ENCODE results near the gene RPS8.

The RPS8 gene

DNA sequence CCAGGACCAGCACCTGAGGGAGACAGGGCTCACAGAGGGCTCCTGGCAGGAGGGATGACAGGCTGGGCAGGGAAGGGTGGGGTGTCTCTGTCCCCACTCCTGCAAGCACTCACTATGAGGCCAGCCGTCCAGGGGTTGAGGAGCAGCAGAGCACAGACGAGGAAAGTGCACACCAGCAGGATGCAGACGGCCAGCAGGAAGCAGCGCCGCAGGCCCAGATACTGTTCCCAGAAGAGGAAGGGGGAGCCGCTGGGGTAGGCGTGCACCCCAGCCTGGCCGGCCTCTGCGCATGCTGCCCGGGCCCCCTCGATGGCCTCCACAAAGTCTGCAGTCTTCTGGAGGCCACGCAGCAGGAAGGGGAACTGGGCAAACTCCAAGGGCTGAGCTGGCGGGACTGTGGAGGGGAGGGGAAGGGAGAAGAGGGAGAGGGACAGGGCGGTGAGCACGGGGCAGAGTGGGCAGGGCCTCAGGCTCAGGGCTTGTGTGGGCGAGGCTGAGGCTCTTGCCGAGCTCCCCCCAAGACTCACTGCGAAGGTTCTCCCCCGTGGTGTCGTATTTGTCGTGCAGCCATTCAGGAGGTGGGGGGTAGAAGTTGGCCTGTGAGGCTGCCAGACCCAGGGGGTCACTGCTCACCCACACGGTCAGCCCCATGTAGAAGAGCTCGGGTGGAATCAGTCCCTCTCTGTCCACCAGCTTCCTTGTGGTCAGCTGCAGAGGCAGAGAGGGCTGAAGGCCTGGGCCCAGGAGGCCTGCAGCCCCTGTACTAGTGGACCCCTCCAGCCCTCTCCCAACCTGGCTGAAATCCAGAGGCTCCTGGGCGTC is 51.2 kb downstream of the RPS8 start:
- TF ChIP-seq, protein P1, sequence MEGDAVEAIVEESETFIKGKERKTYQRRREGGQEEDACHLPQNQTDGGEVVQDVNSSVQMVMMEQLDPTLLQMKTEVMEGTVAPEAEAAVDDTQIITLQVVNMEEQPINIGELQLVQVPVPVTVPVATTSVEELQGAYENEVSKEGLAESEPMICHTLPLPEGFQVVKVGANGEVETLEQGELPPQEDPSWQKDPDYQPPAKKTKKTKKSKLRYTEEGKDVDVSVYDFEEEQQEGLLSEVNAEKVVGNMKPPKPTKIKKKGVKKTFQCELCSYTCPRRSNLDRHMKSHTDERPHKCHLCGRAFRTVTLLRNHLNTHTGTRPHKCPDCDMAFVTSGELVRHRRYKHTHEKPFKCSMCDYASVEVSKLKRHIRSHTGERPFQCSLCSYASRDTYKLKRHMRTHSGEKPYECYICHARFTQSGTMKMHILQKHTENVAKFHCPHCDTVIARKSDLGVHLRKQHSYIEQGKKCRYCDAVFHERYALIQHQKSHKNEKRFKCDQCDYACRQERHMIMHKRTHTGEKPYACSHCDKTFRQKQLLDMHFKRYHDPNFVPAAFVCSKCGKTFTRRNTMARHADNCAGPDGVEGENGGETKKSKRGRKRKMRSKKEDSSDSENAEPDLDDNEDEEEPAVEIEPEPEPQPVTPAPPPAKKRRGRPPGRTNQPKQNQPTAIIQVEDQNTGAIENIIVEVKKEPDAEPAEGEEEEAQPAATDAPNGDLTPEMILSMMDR (IDR thresholded peaks at IDR 0.05; ENCODE audit: insufficient read depth, missing control alignments) = no peak
- DNase-seq (ENCODE audit: insufficient read length, low spot score) = no peak
- no peak for FAIRE-seq

DNA sequence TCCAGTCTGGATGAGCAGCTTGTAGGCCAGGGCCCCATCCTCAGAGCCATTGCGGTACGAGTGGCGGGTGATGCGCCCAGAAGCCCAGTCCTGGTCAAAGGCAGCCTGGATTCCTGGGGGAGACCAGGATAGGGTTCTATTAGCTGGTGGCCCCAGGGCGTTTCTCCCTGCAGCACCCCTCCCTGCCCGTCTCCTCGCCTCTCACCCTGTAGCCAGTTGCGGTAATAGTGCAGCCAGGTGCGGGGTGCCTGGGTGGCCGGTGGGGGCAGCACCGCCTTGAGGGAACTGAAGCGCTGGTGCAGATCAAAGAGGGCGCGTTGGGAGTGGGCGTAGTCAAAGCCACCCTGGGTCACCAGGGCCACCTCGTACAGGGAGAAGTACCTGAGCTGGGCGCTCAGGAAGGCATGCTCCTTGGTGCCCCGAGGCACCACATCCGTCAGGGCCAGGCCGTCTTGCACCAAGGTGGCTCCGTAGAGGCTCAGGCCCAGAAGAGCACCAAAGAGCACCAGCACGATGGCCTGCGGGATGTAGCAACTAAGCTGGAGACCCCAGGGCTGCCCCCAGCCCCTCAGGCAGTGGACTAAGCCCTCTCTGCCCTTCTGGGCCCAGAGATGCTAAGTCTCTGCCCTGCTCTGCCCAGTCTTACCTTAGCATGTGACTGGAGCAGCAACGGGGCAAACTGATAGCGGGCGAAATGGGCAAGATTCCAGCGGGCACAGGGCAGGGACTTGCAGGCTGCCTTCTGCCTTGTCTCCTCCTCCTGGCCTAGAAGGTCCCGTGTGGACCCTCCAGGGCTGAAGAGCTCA is 52.1 kb downstream of the RPS8 start:
- DNase-seq (ENCODE audit: insufficient read length, low spot score) (no peak), FAIRE-seq (no peak)
- TF ChIP-seq, protein P1 (IDR thresholded peaks at IDR 0.05; ENCODE audit: insufficient read depth, missing control alignments) = no peak

DNA sequence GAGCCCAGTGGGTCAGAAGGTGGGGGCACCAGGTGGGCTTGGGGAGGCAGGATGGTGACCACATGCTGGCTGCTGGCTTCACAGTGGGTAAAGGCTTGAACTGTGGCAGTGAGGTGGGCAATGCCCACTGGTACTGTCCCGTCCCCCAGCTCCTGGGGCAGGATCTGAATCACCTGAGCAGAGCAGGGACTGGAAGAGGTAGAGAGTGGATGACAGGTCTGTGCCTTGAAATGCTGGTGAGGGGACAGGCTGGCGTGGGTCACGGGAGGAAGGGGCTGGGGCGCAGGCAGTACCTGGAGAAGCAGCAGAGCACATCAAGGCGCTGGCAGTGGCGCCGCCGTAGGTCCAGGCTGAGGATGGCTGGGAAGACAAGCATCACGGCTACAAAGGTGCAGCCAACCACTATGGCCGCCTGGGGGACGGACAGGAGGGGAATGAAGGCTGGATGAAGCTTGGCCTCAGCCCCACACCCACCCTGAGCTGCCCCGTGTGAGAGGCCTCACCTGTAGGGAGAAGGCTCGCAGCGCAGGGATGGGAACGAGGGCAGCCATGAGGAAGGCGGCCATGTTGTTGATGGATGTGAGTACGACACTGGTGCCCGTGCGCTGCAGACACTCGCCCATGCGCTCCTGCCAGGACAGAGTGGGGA is 52.8 kb downstream of the RPS8 start:
- DNase-seq (ENCODE audit: insufficient read length, low spot score) (no peak), FAIRE-seq (no peak)
- TF ChIP-seq, protein P1 (IDR thresholded peaks at IDR 0.05; ENCODE audit: insufficient read depth, missing control alignments) = no peak
